Immature natural killer cell (primary cell): Measurements from ENCODE around the gene ATMIN. TPM values are rescaled to one million over a fixed set of nuclear protein-coding genes. Genes with fewer than 3 reads are reported as not detected.
A peak's percentile ranks its signal among the peaks of the same experiment; 100 is the strongest.

Experiments
- DNase-seq, 3 donors: peaks; one replicate each; pipeline ENCODE4 v3.0.0; 2022; ENCODE audit warnings: mixed read lengths in 1 of 3
- H3K27ac Mint-ChIP-seq, 6 donors: one replicate each; pipeline ENCODE4 v1.8.0; 2020; ENCODE audit warnings: mixed read lengths in 6 of 6, mild to moderate bottlenecking in 5 of 6, inconsistent platforms in 4 of 6, moderate library complexity in 3 of 6
- H3K27me3 Mint-ChIP-seq, 3 donors: one replicate each; pipeline ENCODE4 v1.8.0; 2020 to 2021; ENCODE audit warnings: low read depth in 3 of 3, mild to moderate bottlenecking in 3 of 3, mixed read lengths in 3 of 3, moderate library complexity in 3 of 3, inconsistent platforms in 1 of 3
- H3K36me3 Mint-ChIP-seq, 3 donors: one replicate each; pipeline ENCODE4 v1.8.0; 2020; ENCODE audit warnings: mixed read lengths in 3 of 3, inconsistent platforms in 2 of 3, mild to moderate bottlenecking in 2 of 3
- H3K4me1 Mint-ChIP-seq, 2 donors: one replicate each; pipeline ENCODE4 v1.8.0; 2020; ENCODE audit warnings: inconsistent platforms in 2 of 2, mild to moderate bottlenecking in 2 of 2, mixed read lengths in 2 of 2, moderate library complexity in 1 of 2
- H3K4me3 Mint-ChIP-seq, 5 donors: one replicate each; pipeline ENCODE4 v1.8.0; 2020; ENCODE audit warnings: mild to moderate bottlenecking in 5 of 5, mixed read lengths in 5 of 5, inconsistent platforms in 3 of 5, moderate library complexity in 3 of 5
- H3K9me3 Mint-ChIP-seq, 6 donors: one replicate each; pipeline ENCODE4 v1.8.0; 2020; ENCODE audit warnings: mild to moderate bottlenecking in 6 of 6, mixed read lengths in 6 of 6, inconsistent platforms in 4 of 6, moderate library complexity in 3 of 6
- polyA plus RNA-seq, 3 donors: library from polyadenylated mRNA; unstranded; fragments of 300-500 nt; fragmentation: Illumina TruSeq; gene quantifications; one replicate each; pipeline ENCODE4 v1.2.3, GENCODE V29; 2021

The ATMIN gene
- polyA plus RNA-seq, 3 donors from 2014 or later, result 25.4 to 51.0 (median 26.4) TPM

DNA sequence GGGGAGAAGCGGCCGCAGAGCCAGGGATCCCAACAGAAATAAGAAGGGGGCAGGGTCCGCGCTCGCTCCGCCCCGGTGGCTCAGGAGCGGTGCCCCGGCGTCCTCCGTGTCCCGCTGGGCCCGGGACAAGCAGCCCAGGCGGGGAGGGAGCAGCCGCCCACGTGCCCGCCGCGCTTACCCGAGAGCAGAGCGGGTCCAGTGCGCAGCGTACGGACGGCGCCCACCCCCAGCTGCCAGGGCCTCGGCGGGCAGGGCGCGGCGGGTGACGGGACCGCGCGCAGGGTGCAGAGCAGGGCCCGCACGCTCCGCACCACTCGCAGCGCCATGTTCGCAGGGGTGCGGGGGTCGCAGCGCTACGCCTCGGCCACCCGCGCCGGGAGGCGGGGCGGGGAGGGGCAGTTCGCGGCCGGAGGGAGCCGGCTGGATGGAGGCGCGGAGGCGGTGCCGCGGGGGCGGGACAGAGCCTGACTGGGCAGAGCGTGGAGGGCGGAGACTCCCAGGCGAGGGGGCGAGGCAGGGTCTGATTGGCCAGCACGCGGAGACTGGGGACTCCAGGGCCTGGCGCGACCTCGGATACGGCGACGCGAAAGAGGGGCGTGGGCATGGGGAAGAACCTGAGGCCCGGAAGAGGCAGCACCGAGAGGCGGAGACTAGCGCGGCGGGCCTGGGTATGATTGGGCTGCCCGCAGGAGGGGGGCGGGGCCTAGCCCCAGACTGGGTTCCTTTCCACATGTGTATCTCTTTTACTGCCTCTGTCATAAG is 60.5 kb downstream of the ATMIN start, which contains the start of gene GCSH:
Gene GCSH (minus strand): TSS at position 443 of the 762 bp plus-strand sequence. CDS start 117 bp downstream, at position 326.
- Mint-ChIP-seq H3K27me3 (peaks cover 0 to 4% (median 0%) of the 10 kb centered on the region in 3 donors), H3K4me1 (peaks cover 6 to 10% of the 10 kb centered on the region in 2 donors), H3K9me3 (no peaks in the 10 kb centered on the region), H3K27ac (peak within 1 kb of the TSS; percentile 35 to 83 (median 60)), H3K36me3 (no peaks in the 10 kb centered on the region), H3K4me3 (peak within 1 kb of the TSS; percentile 67 to 88 (median 73))
- peak; percentile 98 to 99 (median 99) for DNase-seq

DNA sequence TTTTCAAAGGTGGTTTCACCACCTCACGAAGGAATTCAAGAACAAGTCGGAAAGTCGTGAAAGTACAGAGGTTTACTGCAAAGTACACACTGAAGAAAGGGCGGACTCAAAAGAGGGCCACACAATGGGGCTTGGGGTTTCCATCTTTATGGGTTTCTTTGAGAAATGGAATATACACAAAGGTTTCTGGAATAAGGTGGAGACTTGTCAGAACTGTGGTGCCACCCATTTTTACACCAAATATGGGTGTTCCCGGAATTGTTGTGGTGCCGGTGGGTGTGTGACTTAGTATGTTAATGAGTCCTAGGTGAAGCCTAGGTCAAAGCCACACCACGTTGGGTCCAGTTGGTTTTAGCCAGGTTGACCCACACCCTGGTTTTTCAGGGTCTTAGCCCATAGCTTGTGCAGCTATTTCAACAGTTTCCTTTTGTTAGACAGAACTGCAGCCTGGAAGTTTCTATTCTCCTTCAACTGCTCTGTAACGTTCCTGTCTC is 61.1 kb downstream of the ATMIN start:
- peaks cover 0 to 4% (median 0%) of the 10 kb centered on the region in 3 donors for H3K27me3 Mint-ChIP-seq
- peaks cover 6 to 10% of the 10 kb centered on the region in 2 donors for H3K4me1 Mint-ChIP-seq
- no peaks in the 10 kb centered on the region for H3K9me3 Mint-ChIP-seq
- no peak for DNase-seq
- peak overlapping the region; percentile 65 to 88 (median 70) for H3K4me3 Mint-ChIP-seq
- H3K27ac Mint-ChIP-seq, result peak overlapping the region; percentile 35 to 83 (median 60)
- no peaks in the 10 kb centered on the region for H3K36me3 Mint-ChIP-seq

Other genes with a start within 250 kb of the ATMIN start
- gene CDYL2, start 231.2 kb upstream of the ATMIN start, polyA plus RNA-seq, result under 1 TPM in 1 of 3 donors, not detected in 2; 0.21 TPM
- gene CMC2, start 29.0 kb upstream of the ATMIN start, polyA plus RNA-seq, result 100 to 1,000 TPM in 2 of 3 donors, 10 to 100 TPM in 1; 89.9 to 132 (median 113) TPM
- 10 to 100 TPM in 1 of 3 donors, 1 to 10 TPM in 2; 4.5 to 11.6 (median 7.8) TPM for gene CENPN, start 28.6 kb upstream of the ATMIN start, polyA plus RNA-seq
- gene C16orf46, start 41.4 kb downstream of the ATMIN start, polyA plus RNA-seq, result under 1 TPM in 1 of 3 donors, not detected in 2; 0.16 TPM
- gene GCSH, start 60.6 kb downstream of the ATMIN start, polyA plus RNA-seq, result 10 to 100 TPM in 1 of 3 donors, 1 to 10 TPM in 2; 6.6 to 11.5 (median 8.3) TPM
- not detected for gene BCO1, start 202.8 kb downstream of the ATMIN start, polyA plus RNA-seq